HepG2 (cell line): ENCODE measurements around the gene HACD2. TPM values are rescaled to one million over a fixed set of nuclear protein-coding genes. Genes with fewer than 3 reads are reported as not detected.

ENCODE experiments used
- ATAC-seq: fragments of 200-7000 bp; cut with Tn5 transposase; 3 replicates; pipeline ENCODE4 v1.9.1; 2020; ENCODE audit warnings: mild to moderate bottlenecking, moderate library complexity
- BruUV-seq: library from RNA; stranded (reverse); fragments of 400-500 nt; replicated peaks from 2 replicates; lab custom pipeline; 2021; lab: Mats Ljungman, UMichigan
- CTCF ChIA-PET: fragments of 300-600 bp; formaldehyde crosslinking; extraction: SDS; loops from one replicate; lab custom pipeline; 2021; ENCODE audit warnings: low total read pairs, inconsistent platforms, low intra/inter-chr PET ratio; lab: Yijun Ruan, JAX
- POLR2A ChIA-PET: fragments of 350-600 bp; sonication (Branson Sonifier 250); formaldehyde crosslinking; loops from one replicate; lab custom pipeline; 2020; ENCODE audit warnings: antibody characterized with exemption, inconsistent platforms; lab: Yijun Ruan, JAX
- DNase-seq: peaks from one replicate; pipeline ENCODE4 v3.0.0-alpha.2; 2015; ENCODE audit warnings: low spot score
- FAIRE-seq: peaks from 3 replicates; lab custom pipeline; 2011; peaks lifted over from hg19 to GRCh38; lab: Jason Lieb, UNC
- H2AFZ ChIP-seq: one replicate; pipeline ENCODE4 v1.6.1; 2011; ENCODE audit warnings: low read length, inconsistent platforms
- H3K27ac ChIP-seq: fragments of 300-600 bp; 3 replicates; pipeline ENCODE4 v1.8.0; 2011; ENCODE audit warnings: mixed run types, mild to moderate bottlenecking, mixed read lengths, low read length, inconsistent platforms; ENCODE audit not compliant: insufficient read depth; ENCODE audit errors: extremely low read length
- H3K27me3 ChIP-seq, 2 experiments: fragments of 200-600 bp in 1 of 2; 2 replicates in 1 of 2; 3 replicates in 1 of 2; pipeline versions ENCODE4 v1.6.0 to v1.8.0; 2011; ENCODE audit warnings: low read length in 2 of 2, mild to moderate bottlenecking in 2 of 2, moderate library complexity in 2 of 2, inconsistent platforms in 1 of 2; ENCODE audit not compliant: insufficient read depth in 2 of 2, control insufficient read depth in 1 of 2
- H3K36me3 ChIP-seq, 2 experiments: fragments of 200-600 bp in 1 of 2; replicated peaks in 1 of 2; 2 replicates in 1 of 2; 3 replicates in 1 of 2; pipeline versions ENCODE4 v1.5.1 to v1.8.0; 2011; ENCODE audit warnings: low read length in 2 of 2, inconsistent platforms in 1 of 2; ENCODE audit not compliant: insufficient read depth in 2 of 2, control insufficient read depth in 1 of 2
- H3K4me1 ChIP-seq: 2 replicates; pipeline ENCODE4 v1.5.1; 2012; ENCODE audit warnings: low read length, inconsistent platforms; ENCODE audit not compliant: insufficient read depth
- H3K4me2 ChIP-seq: 2 replicates; pipeline ENCODE4 v1.6.0; 2011; ENCODE audit warnings: low read depth, low read length, inconsistent platforms
- H3K4me3 ChIP-seq, 3 experiments: fragments of 200-600 bp in 1 of 3; sonication (generic), shearing (Covaris generic) in 1 of 3; replicated peaks in 1 of 3; 2 replicates each; pipeline ENCODE4 v1.5.1; 2011 to 2016; ENCODE audit warnings: low read length in 3 of 3, inconsistent platforms in 2 of 3, low read depth in 2 of 3, mild to moderate bottlenecking in 2 of 3, control low read depth in 1 of 3, mixed read lengths in 1 of 3; ENCODE audit not compliant: insufficient read depth in 1 of 3
- H3K79me2 ChIP-seq: one replicate; pipeline ENCODE4 v1.6.1; 2011; ENCODE audit warnings: low read length, inconsistent platforms; ENCODE audit not compliant: insufficient read depth
- H3K9ac ChIP-seq: 2 replicates; pipeline ENCODE4 v1.6.0; 2011; ENCODE audit warnings: mild to moderate bottlenecking, low read depth, low read length, inconsistent platforms; ENCODE audit not compliant: insufficient read depth
- H3K9me3 ChIP-seq: 2 replicates; pipeline ENCODE4 v1.5.1; 2012; ENCODE audit warnings: mild to moderate bottlenecking, low read length
- H4K20me1 ChIP-seq: 2 replicates; pipeline ENCODE4 v1.6.0; 2011; ENCODE audit warnings: inconsistent platforms, mild to moderate bottlenecking, low read length, moderate library complexity; ENCODE audit not compliant: insufficient read depth
- CAMTA2 ChIP-seq: sonication (generic); formaldehyde crosslinking; IDR thresholded peaks from 2 replicates; pipeline ENCODE4 v1.4.0; 2020; ENCODE audit warnings: mild to moderate bottlenecking, missing genetic modification reagents, borderline replicate concordance
- GZF1 ChIP-seq: sonication (generic); formaldehyde crosslinking; IDR thresholded peaks from 2 replicates; pipeline ENCODE4 v1.5.1; 2020; ENCODE audit warnings: mild to moderate bottlenecking, missing genetic modification reagents
- SKI ChIP-seq: fragments of 450-650 bp; IDR thresholded peaks from one replicate; pipeline ENCODE4 v1.6.1; 2018; ENCODE audit warnings: mild to moderate bottlenecking; ENCODE audit not compliant: partially characterized antibody
- SP1 ChIP-seq, 2 experiments: fragments of 450-650 bp in 1 of 2; sonication (generic) in 1 of 2; formaldehyde crosslinking in 1 of 2; IDR thresholded peaks; 2 replicates each; pipeline versions ENCODE4 v1.4.0 to v1.6.1; 2016 to 2020; ENCODE audit warnings: missing genetic modification reagents in 1 of 2
- TMF1 ChIP-seq: sonication (generic); formaldehyde crosslinking; IDR thresholded peaks from 2 replicates; pipeline ENCODE4 v1.8.1; 2022; ENCODE audit warnings: low read depth, missing genetic modification reagents
- ZNF337 ChIP-seq: sonication (generic); formaldehyde crosslinking; IDR thresholded peaks from 2 replicates; pipeline ENCODE4 v1.5.1; 2020; ENCODE audit warnings: missing genetic modification reagents, low read depth, mild to moderate bottlenecking, borderline replicate concordance
- ZNF382 ChIP-seq: sonication (generic); formaldehyde crosslinking; IDR thresholded peaks from 2 replicates; pipeline ENCODE4 v1.5.0; 2020; ENCODE audit warnings: missing genetic modification reagents, mild to moderate bottlenecking, borderline replicate concordance
- WGBS: methylation state at CpG from one replicate; pipeline ENCODE4 v1.1.6; 2017; ENCODE audit warnings: low lambda C conversion rate; 5-methylcytosine and 5-hydroxymethylcytosine counted together
- in situ Hi-C: cut with HindIII; loops from 2 replicates; pipeline ENCODE4 v1.10.0; 2017; ENCODE audit warnings: low pct_unique_long_range_greater_than_20kb; ENCODE audit not compliant: extremely low pct_ligation_motif_present
- intact Hi-C: fragments of 100-400 bp; cut with micrococcal nuclease; formaldehyde crosslinking; loops from one replicate; pipeline ENCODE4 v1.10.0; 2022; ENCODE audit not compliant: unreplicated experiment
- polyA plus RNA-seq, 8 experiments: library from polyadenylated mRNA; depleted of rRNA in 3 of 8; stranded (reverse) in 7 of 8; unstranded in 1 of 8; fragments of >200 nt; fragmentation: Illumina TruSeq in 4 of 8; extraction: Trizol in 4 of 8; gene quantifications; 2 replicates each; pipeline versions ENCODE4 v1.2.1 to v1.2.3, GENCODE V29; 2011 to 2016; ENCODE audit warnings: low read depth in 4 of 8, missing spikeins in 1 of 8, mixed read lengths in 1 of 8; ENCODE audit not compliant: insufficient read depth in 1 of 8
- total RNA-seq, 5 experiments: library from RNA; depleted of rRNA; stranded (reverse); fragments of >200 nt; fragmentation: Illumina TruSeq; extraction: Trizol; gene quantifications; 2 replicates each; pipeline ENCODE4 v1.2.3, GENCODE V29; 2016; ENCODE audit warnings: low read depth in 1 of 5
- TF ChIP-seq, protein P1 (sequence below): sonication (generic); formaldehyde crosslinking; IDR thresholded peaks from 2 replicates; pipeline ENCODE4 v1.9.0; 2021; ENCODE audit warnings: missing genetic modification reagents, borderline replicate concordance

Gene HACD2
- total and polyA plus RNA-seq, 2 of the 13 experiments (the other 11 are each of a cell fraction or from before 2014, with no cell fraction given) = 47.0 to 50.4 TPM

DNA sequence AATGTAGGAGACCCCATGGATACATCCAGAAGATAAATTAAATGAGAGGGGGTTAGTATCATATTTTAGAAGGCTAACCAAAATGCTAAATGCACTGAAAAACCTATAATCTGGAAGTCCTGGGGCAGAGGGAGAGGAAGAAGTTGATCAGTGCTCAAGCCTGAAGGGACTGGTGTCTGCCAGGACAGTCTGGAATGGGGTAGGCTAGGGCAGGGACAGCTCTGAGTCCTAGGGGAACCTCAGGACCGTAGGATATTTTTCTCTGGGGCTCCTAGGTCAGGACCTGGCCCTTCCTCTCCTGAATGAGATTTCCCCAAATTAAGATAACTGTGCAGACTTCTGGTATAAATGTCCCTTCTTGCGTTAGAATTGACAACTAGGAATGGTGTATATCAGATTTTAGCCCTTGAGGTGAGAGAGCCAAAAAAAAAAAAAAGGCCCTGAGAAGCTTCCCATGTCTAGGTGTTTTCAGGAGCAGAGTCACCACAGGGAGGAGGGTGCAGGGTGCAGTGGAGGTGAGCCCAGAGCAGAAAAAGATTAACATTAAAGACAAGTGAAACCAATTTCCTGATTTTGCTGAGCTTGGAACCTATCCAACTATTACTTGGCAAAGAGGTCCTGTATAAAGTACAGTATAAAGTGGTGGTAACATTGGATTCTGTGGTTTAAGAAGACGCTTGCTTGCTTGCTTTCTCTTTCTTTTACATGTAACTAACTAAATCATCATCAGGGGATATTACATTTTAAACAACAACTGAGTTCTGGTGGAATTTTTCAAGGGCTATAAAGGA, 63.5 kb downstream of the HACD2 start:
- H3K79me2 ChIP-seq = no peaks in the 10 kb centered on the region
- H3K4me3 ChIP-seq = no peak overlapping the region
- H3K27me3 ChIP-seq = no peaks in the 10 kb centered on the region
- no peak overlapping the region for H3K27ac ChIP-seq
- BruUV-seq = no TSS peak
- H4K20me1 ChIP-seq = no peaks in the 10 kb centered on the region
- no peak for FAIRE-seq
- peaks cover 21 to 67% of the 10 kb centered on the region in 2 experiments for H3K36me3 ChIP-seq
- POLR2A ChIA-PET = no interaction called here
- 94% methylated on average over 3 of the region's 3 CpGs for WGBS
- peaks cover 17% of the 10 kb centered on the region for H3K4me1 ChIP-seq
- no peak for TF ChIP-seq SKI
- TF ChIP-seq GZF1 (CRISPR knock-in tag) = no peak
- no peak for TF ChIP-seq TMF1
- TF ChIP-seq, all 625 proteins: peak for 0
- CTCF ChIA-PET = no interaction called here
- in situ Hi-C loops = no loop called here
- Histone ChIP-seq H3K9me3 (no peaks in the 10 kb centered on the region), H3K4me2 (no peak overlapping the region), H3K9ac (no peak overlapping the region), H2AFZ (no peak overlapping the region)
- intact Hi-C loops = no loop called here
- ATAC-seq = no peak
- DNase-seq = no peak

DNA sequence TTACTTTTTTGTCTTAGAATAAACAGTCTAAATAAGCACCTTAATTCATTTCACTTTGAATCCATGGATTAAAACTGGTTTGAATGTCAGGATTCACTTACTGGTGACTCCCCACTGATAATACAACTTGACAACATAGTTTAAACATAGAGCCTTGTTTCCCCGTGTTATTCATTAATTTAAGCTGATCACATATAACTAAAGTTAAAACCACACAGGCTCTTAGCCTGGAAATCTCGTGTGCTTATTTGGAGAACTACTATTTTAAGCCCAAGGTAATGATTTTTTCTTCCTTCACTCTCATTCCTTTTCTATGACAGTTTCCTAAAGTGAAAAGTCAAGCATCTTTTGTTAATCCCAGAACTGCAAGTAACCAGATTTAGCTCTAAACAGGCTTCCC, 64.2 kb downstream of the HACD2 start:
- H2AFZ ChIP-seq = no peak overlapping the region
- H3K36me3 ChIP-seq = peaks cover 17 to 60% of the 10 kb centered on the region in 2 experiments
- ChIA-PET POLR2A (no interaction called here), CTCF (no interaction called here)
- H3K4me3 ChIP-seq = no peak overlapping the region
- WGBS = 92% methylated on average over 2 of the region's 2 CpGs
- intact Hi-C loops (no loop called here), in situ Hi-C loops (no loop called here)
- FAIRE-seq (no peak), DNase-seq (no peak), ATAC-seq (no peak)
- no peak overlapping the region for H3K9ac ChIP-seq
- H3K79me2 ChIP-seq = no peaks in the 10 kb centered on the region
- peaks cover 10% of the 10 kb centered on the region for H3K4me1 ChIP-seq
- H3K27ac ChIP-seq = no peak overlapping the region
- H4K20me1 ChIP-seq = no peaks in the 10 kb centered on the region
- TF ChIP-seq, protein P1, sequence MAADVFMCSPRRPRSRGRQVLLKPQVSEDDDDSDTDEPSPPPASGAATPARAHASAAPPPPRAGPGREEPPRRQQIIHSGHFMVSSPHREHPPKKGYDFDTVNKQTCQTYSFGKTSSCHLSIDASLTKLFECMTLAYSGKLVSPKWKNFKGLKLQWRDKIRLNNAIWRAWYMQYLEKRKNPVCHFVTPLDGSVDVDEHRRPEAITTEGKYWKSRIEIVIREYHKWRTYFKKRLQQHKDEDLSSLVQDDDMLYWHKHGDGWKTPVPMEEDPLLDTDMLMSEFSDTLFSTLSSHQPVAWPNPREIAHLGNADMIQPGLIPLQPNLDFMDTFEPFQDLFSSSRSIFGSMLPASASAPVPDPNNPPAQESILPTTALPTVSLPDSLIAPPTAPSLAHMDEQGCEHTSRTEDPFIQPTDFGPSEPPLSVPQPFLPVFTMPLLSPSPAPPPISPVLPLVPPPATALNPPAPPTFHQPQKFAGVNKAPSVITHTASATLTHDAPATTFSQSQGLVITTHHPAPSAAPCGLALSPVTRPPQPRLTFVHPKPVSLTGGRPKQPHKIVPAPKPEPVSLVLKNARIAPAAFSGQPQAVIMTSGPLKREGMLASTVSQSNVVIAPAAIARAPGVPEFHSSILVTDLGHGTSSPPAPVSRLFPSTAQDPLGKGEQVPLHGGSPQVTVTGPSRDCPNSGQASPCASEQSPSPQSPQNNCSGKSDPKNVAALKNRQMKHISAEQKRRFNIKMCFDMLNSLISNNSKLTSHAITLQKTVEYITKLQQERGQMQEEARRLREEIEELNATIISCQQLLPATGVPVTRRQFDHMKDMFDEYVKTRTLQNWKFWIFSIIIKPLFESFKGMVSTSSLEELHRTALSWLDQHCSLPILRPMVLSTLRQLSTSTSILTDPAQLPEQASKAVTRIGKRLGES (CRISPR knock-in tag) = no peak
- TF ChIP-seq ZNF382 (CRISPR knock-in tag) (no peak), SP1 (IDR thresholded peaks at IDR 0.05) (no peak), SP1 (CRISPR knock-in tag; IDR thresholded peaks at IDR 0.05) (no peak), CAMTA2 (no peak), ZNF337 (no peak)
- no peaks in the 10 kb centered on the region for H3K9me3 ChIP-seq
- no TSS peak for BruUV-seq
- H3K4me2 ChIP-seq = no peak overlapping the region
- no peaks in the 10 kb centered on the region for H3K27me3 ChIP-seq
